ENCODE results near the gene RAB9B.

DNA sequence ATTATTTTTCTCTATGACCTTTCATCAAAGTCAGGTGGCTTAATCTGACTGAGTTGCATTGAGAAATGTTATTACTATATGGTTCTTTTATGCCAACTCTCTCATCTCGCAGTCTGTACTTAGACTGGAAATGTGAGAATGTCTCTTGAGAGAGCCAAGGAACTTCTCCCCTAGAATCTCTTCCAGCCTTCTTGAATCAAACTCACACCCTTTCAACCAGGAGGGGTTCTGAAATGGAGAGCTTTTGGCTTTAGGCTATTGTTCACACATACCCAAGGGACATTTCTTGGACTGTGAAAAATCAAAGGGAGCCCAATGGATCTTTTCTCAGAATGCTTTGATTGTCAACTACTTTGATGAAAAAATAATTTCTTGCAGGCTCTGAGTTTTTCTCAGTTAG, 50.4 kb downstream of the RAB9B start:
- no peak for TF ChIP-seq EZH2 (IDR thresholded peaks at IDR 0.05; ENCODE audit: borderline replicate concordance, insufficient read depth, low read depth, low read length, poor library complexity, severe bottlenecking)
- TF ChIP-seq, protein P1, sequence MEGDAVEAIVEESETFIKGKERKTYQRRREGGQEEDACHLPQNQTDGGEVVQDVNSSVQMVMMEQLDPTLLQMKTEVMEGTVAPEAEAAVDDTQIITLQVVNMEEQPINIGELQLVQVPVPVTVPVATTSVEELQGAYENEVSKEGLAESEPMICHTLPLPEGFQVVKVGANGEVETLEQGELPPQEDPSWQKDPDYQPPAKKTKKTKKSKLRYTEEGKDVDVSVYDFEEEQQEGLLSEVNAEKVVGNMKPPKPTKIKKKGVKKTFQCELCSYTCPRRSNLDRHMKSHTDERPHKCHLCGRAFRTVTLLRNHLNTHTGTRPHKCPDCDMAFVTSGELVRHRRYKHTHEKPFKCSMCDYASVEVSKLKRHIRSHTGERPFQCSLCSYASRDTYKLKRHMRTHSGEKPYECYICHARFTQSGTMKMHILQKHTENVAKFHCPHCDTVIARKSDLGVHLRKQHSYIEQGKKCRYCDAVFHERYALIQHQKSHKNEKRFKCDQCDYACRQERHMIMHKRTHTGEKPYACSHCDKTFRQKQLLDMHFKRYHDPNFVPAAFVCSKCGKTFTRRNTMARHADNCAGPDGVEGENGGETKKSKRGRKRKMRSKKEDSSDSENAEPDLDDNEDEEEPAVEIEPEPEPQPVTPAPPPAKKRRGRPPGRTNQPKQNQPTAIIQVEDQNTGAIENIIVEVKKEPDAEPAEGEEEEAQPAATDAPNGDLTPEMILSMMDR (IDR thresholded peaks at IDR 0.05): no peak

Measured in B cell (primary cell).